ENCODE data around the gene CD8B2. TPM values are rescaled to one million over a fixed set of nuclear protein-coding genes. Genes with fewer than 3 reads are reported as not detected.

The CD8B2 gene
- total RNA-seq, 1 experiment from 2014 or later = not detected

DNA sequence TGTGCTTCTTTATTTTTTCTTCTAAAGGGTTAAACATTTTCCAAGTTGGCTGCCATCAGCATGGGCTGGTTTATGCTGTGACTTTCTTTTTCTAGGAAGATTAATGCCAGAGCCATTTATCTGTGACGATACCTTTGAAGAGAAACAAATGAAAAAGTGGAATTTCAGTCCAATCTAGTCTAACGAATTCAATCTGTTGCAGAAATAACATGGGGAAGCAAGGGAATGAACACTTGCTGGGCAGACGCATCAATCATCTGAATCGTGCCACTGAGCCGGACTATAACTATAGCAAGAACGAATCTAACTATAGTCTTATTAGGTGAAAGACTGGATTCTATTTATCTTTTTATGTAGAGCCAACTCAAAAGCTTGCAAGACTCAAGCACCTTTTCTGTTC, 66.2 kb downstream of the CD8B2 start (continued):
- no peak for TF ChIP-seq ZBTB21 (CRISPR knock-in tag; IDR thresholded peaks at IDR 0.05; ENCODE audit: borderline replicate concordance)
- TF ChIP-seq TEAD4 (CRISPR knock-in tag; IDR thresholded peaks at IDR 0.05) = no peak
- no peak for TF ChIP-seq ZNF317 (CRISPR knock-in tag; IDR thresholded peaks at IDR 0.05; ENCODE audit: borderline replicate concordance, low read depth)
- TF ChIP-seq ZNF423 (CRISPR knock-in tag; IDR thresholded peaks at IDR 0.05) = no peak
- no peak for TF ChIP-seq ZNF425 (CRISPR knock-in tag; conservative IDR thresholded peaks at IDR 0.05)
- TF ChIP-seq AFF4 (CRISPR knock-in tag; IDR thresholded peaks at IDR 0.05; ENCODE audit: borderline replicate concordance) = no peak
- TF ChIP-seq, protein P1, sequence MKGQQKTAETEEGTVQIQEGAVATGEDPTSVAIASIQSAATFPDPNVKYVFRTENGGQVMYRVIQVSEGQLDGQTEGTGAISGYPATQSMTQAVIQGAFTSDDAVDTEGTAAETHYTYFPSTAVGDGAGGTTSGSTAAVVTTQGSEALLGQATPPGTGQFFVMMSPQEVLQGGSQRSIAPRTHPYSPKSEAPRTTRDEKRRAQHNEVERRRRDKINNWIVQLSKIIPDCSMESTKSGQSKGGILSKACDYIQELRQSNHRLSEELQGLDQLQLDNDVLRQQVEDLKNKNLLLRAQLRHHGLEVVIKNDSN (CRISPR knock-in tag; IDR thresholded peaks at IDR 0.05) = no peak
- TF ChIP-seq HMGA2 (CRISPR knock-in tag; IDR thresholded peaks at IDR 0.05) = no peak
- no peak for TF ChIP-seq E2F4 (CRISPR knock-in tag; IDR thresholded peaks at IDR 0.05; ENCODE audit: borderline replicate concordance, low read depth)
- TF ChIP-seq ZNF138 (CRISPR knock-in tag; conservative IDR thresholded peaks at IDR 0.05) = no peak
- no peak for TF ChIP-seq CBFB (CRISPR knock-in tag; IDR thresholded peaks at IDR 0.05; ENCODE audit: low read depth)
- no peak for TF ChIP-seq NFYB (CRISPR knock-in tag; conservative IDR thresholded peaks at IDR 0.05; ENCODE audit: low read depth)

DNA sequence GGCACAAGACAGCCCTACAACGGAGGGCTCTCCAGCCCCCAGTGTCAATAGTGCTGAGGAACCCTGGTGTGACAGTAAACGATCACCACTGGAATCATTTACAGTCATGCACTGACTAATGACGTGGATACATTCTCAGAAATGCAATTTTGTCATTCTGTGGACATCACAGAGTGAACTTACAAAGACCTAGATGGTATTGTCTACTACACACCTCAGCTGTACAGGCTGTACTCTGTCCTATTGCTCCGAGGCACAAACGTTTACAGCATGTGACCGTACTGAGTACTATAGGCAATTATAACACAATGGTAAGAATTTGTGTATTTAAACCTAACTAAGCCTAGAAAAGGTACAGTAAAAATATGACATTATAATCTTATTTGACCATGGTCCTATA, 67.2 kb downstream of the CD8B2 start:
- H3K36me3 Mint-ChIP-seq = peaks cover 9% of the 10 kb centered on the region

More for the DNA sequence above, 67.2 kb downstream of the CD8B2 start:
- DNase-seq (ENCODE audit: low spot score) (no peak), ATAC-seq (no peak)
- H3K4me3 Mint-ChIP-seq = no peak overlapping the region
- ChIA-PET POLR2A (no interaction called here), CTCF (interaction anchor here (2.4 kb wide), 1 partner anchor 9 kb away, joined by 11 read pairs; no protein-coding TSS in a partner anchor)
- no peaks in the 10 kb centered on the region for H3K4me1 Mint-ChIP-seq
- no peak for TF ChIP-seq ATF1 (CRISPR knock-in tag; IDR thresholded peaks at IDR 0.05)
- no peak for TF ChIP-seq PRRX2 (CRISPR knock-in tag; IDR thresholded peaks at IDR 0.05)
- TF ChIP-seq, protein P2, sequence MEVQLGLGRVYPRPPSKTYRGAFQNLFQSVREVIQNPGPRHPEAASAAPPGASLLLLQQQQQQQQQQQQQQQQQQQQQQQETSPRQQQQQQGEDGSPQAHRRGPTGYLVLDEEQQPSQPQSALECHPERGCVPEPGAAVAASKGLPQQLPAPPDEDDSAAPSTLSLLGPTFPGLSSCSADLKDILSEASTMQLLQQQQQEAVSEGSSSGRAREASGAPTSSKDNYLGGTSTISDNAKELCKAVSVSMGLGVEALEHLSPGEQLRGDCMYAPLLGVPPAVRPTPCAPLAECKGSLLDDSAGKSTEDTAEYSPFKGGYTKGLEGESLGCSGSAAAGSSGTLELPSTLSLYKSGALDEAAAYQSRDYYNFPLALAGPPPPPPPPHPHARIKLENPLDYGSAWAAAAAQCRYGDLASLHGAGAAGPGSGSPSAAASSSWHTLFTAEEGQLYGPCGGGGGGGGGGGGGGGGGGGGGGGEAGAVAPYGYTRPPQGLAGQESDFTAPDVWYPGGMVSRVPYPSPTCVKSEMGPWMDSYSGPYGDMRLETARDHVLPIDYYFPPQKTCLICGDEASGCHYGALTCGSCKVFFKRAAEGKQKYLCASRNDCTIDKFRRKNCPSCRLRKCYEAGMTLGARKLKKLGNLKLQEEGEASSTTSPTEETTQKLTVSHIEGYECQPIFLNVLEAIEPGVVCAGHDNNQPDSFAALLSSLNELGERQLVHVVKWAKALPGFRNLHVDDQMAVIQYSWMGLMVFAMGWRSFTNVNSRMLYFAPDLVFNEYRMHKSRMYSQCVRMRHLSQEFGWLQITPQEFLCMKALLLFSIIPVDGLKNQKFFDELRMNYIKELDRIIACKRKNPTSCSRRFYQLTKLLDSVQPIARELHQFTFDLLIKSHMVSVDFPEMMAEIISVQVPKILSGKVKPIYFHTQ (CRISPR knock-in tag; IDR thresholded peaks at IDR 0.05) = no peak
- TF ChIP-seq SP1 (CRISPR knock-in tag; conservative IDR thresholded peaks at IDR 0.05) = no peak
- no peak for TF ChIP-seq ZNF121 (CRISPR knock-in tag; IDR thresholded peaks at IDR 0.05)
- no peak for TF ChIP-seq FOXK1 (CRISPR knock-in tag; IDR thresholded peaks at IDR 0.05)
- no peak for TF ChIP-seq PREB (CRISPR knock-in tag; IDR thresholded peaks at IDR 0.05; ENCODE audit: borderline replicate concordance)
- no peak for TF ChIP-seq FOXP4 (CRISPR knock-in tag; IDR thresholded peaks at IDR 0.05)
- TF ChIP-seq, protein P3, sequence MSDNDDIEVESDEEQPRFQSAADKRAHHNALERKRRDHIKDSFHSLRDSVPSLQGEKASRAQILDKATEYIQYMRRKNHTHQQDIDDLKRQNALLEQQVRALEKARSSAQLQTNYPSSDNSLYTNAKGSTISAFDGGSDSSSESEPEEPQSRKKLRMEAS (CRISPR knock-in tag; IDR thresholded peaks at IDR 0.05) = no peak
- no peak for TF ChIP-seq CBFB (CRISPR knock-in tag; IDR thresholded peaks at IDR 0.05; ENCODE audit: low read depth)
- no peak for TF ChIP-seq ESRRA (CRISPR knock-in tag; IDR thresholded peaks at IDR 0.05; ENCODE audit: borderline replicate concordance)
- H3K27ac Mint-ChIP-seq = no peak overlapping the region
- peaks cover 3% of the 10 kb centered on the region; the same call in 1 of the 2 replicates for H3K27me3 Mint-ChIP-seq (ENCODE audit: low read depth)
- H3K9me3 Mint-ChIP-seq = peaks cover 28% of the 10 kb centered on the region
